Nephron progenitor cell (in vitro differentiated cells): ENCODE results near the gene SLC25A27.

Experiments used
- DNase-seq: peaks from one replicate; pipeline ENCODE4 v3.0.0; 2021
- H3K27ac Mint-ChIP-seq: 2 replicates; pipeline ENCODE4 v1.8.0; 2021; ENCODE audit warnings: mild to moderate bottlenecking, moderate library complexity, mixed read lengths
- H3K27me3 Mint-ChIP-seq: 2 replicates; pipeline ENCODE4 v1.8.0; 2021; ENCODE audit warnings: mild to moderate bottlenecking, low read depth, mixed read lengths; ENCODE audit not compliant: poor library complexity
- H3K36me3 Mint-ChIP-seq: 2 replicates; pipeline ENCODE4 v1.8.0; 2021; ENCODE audit warnings: low read depth, mixed read lengths
- H3K4me1 Mint-ChIP-seq: 2 replicates; pipeline ENCODE4 v1.8.0; 2021; ENCODE audit warnings: mixed read lengths
- H3K4me3 Mint-ChIP-seq: 2 replicates; pipeline ENCODE4 v1.8.0; 2021; ENCODE audit warnings: mild to moderate bottlenecking, moderate library complexity, mixed read lengths
- H3K9me3 Mint-ChIP-seq: 2 replicates; pipeline ENCODE4 v1.8.0; 2021; ENCODE audit warnings: mild to moderate bottlenecking, moderate library complexity, mixed read lengths
- CTCF ChIP-seq: fragments of 200-600 bp; sonication (generic); IDR thresholded peaks from 2 replicates; pipeline ENCODE4 v1.5.0; 2021; ENCODE audit warnings: antibody characterized with exemption

SLC25A27 gene

DNA sequence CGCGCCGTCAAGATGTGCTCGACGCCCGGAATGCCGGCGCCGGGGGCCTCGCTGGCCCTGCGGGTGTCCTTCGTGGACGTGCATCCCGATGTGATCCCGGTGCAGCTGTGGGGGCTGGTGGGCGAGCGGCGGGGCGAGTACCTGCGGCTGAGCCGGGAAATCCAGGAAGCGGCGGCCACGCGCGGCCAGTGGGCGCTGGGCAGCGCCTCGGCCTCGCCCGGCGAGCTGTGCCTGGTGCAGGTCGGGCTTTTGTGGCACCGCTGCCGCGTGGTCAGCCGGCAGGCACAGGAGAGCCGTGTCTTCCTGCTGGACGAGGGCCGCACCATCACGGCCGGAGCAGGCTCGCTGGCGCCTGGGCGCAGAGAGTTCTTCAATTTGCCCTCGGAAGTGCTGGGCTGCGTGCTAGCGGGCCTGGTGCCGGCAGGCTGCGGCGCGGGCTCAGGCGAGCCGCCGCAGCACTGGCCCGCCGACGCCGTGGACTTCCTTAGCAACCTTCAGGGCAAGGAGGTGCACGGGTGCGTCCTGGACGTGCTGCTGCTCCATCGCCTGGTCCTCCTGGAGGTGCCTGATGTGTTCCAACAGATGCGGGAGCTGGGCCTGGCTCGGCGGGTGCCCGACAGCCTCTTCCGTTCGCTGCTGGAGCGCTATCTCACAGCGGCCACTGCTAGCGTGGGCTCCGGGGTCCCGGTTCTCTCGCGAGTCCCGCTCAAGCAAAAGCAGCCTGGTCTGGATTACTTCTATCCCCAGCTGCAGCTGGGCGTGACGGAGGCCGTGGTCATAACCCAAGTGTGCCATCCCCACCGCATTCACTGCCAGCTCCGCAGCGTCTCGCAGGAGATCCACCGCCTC, 35.6 kb downstream of the SLC25A27 start:
- Mint-ChIP-seq H3K9me3 (peaks cover 5% of the 10 kb centered on the region), H3K27ac (no peak overlapping the region), H3K36me3 (no peaks in the 10 kb centered on the region), H3K27me3 (peaks cover 8% of the 10 kb centered on the region), H3K4me3 (no peak overlapping the region), H3K4me1 (no peaks in the 10 kb centered on the region)
- TF ChIP-seq CTCF, result no peak
- DNase-seq, result no peak

DNA sequence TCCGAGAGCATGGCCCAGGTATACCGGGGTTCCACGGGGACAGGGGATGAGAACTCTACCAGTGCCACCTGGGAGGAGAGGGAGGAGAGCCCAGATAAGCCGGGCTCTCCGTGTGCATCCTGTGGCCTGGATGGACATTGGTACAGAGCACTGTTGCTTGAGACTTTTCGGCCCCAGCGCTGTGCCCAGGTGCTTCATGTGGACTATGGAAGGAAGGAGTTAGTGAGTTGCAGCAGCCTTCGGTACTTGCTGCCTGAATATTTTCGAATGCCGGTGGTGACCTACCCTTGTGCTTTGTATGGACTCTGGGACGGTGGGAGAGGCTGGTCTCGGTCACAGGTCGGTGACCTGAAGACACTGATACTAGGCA, 36.2 kb downstream of the SLC25A27 start:
- TF ChIP-seq CTCF, result no peak
- Mint-ChIP-seq H3K9me3 (peaks cover 5% of the 10 kb centered on the region), H3K27ac (no peak overlapping the region), H3K4me3 (no peak overlapping the region), H3K27me3 (peaks cover 9% of the 10 kb centered on the region), H3K4me1 (no peaks in the 10 kb centered on the region), H3K36me3 (no peaks in the 10 kb centered on the region)
- DNase-seq, result no peak

DNA sequence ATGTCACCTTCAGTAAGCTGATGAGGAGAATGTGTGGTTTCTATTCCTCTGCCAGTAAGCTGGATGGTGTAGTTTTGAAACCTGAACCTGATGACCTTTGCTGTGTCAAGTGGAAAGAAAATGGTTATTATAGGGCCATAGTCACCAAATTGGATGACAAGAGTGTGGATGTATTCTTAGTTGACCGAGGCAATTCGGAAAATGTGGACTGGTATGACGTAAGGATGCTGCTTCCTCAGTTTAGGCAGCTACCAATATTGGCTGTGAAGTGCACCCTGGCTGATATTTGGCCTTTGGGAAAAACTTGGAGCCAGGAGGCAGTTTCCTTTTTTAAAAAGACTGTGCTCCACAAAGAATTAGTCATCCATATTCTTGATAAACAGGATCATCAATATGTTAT, 36.9 kb downstream of the SLC25A27 start:
- H3K27me3 Mint-ChIP-seq, result peaks cover 9% of the 10 kb centered on the region
- H3K27ac Mint-ChIP-seq, result no peak overlapping the region
- no peak for DNase-seq
- no peaks in the 10 kb centered on the region for H3K36me3 Mint-ChIP-seq
- no peak for TF ChIP-seq CTCF
- H3K4me1 Mint-ChIP-seq, result no peaks in the 10 kb centered on the region
- H3K9me3 Mint-ChIP-seq, result peaks cover 5% of the 10 kb centered on the region
- H3K4me3 Mint-ChIP-seq, result no peak overlapping the region

- no peak overlapping the region for H3K4me3 Mint-ChIP-seq
- H3K36me3 Mint-ChIP-seq, result no peaks in the 10 kb centered on the region
- peaks cover 5% of the 10 kb centered on the region for H3K9me3 Mint-ChIP-seq
- no peak for DNase-seq
- no peak overlapping the region for H3K27ac Mint-ChIP-seq
- no peaks in the 10 kb centered on the region for H3K4me1 Mint-ChIP-seq
- peaks cover 9% of the 10 kb centered on the region for H3K27me3 Mint-ChIP-seq
- no peak for TF ChIP-seq CTCF
Measured at GRCh38 chr6:46690141-46690755, 37.5 kb downstream of the SLC25A27 start.

- no peak overlapping the region for H3K27ac Mint-ChIP-seq
- H3K9me3 Mint-ChIP-seq, result peaks cover 5% of the 10 kb centered on the region
- H3K4me3 Mint-ChIP-seq, result no peak overlapping the region
- no peaks in the 10 kb centered on the region for H3K4me1 Mint-ChIP-seq
- H3K36me3 Mint-ChIP-seq, result no peaks in the 10 kb centered on the region
- no peak for TF ChIP-seq CTCF
- H3K27me3 Mint-ChIP-seq, result peaks cover 9% of the 10 kb centered on the region
- no peak for DNase-seq
Measured at GRCh38 chr6:46690911-46691451, 38.2 kb downstream of the SLC25A27 start.
